Muscle of leg (tissue), 11 donors: ENCODE data around the gene EGFR. TPM values are rescaled to one million over a fixed set of nuclear protein-coding genes. Genes with fewer than 3 reads are reported as not detected.
"Not testable (repeated sequence)": the region's sequence is repeated elsewhere in the genome, so short reads cannot be mapped to it uniquely, and the experiment has no call there.

Source experiments
- DNase-seq: peaks from one replicate; pipeline ENCODE4 v3.0.0; 2013
- H3K27ac ChIP-seq: one replicate; pipeline ENCODE4 v1.5.1; 2013; ENCODE audit warnings: mild to moderate bottlenecking, low read length, control low read depth
- H3K27me3 ChIP-seq: one replicate; pipeline ENCODE4 v1.6.1; 2013; ENCODE audit warnings: low read length; ENCODE audit not compliant: control insufficient read depth, insufficient read depth
- H3K36me3 ChIP-seq: one replicate; pipeline ENCODE4 v1.6.1; 2013; ENCODE audit warnings: low read length; ENCODE audit not compliant: control insufficient read depth, insufficient read depth
- H3K4me1 ChIP-seq: one replicate; pipeline ENCODE4 v1.6.1; 2013; ENCODE audit warnings: low read length; ENCODE audit not compliant: control insufficient read depth, insufficient read depth
- H3K4me3 ChIP-seq: one replicate; pipeline ENCODE4 v1.5.1; 2013; ENCODE audit warnings: low read length, control low read depth
- H3K9me3 ChIP-seq: replicated peaks from 2 replicates; pipeline ENCODE4 v1.6.1; 2013; ENCODE audit warnings: low read depth, low read length; ENCODE audit not compliant: control insufficient read depth
- WGBS: methylation state at CpG from one replicate; pipeline ENCODE4 v1.1.5; 2013; ENCODE audit warnings: missing lambda C conversion rate; ENCODE audit not compliant: insufficient coverage; 5-methylcytosine and 5-hydroxymethylcytosine counted together
- polyA plus RNA-seq, 8 donors: library from polyadenylated mRNA; unstranded; fragments of 120-200 nt; gene quantifications; one replicate each; pipeline versions ENCODE4 v1.2.1 to v1.2.3, GENCODE V29; 2013; ENCODE audit warnings: inconsistent platforms in 1 of 8, low replicate concordance in 1 of 8; ENCODE audit not compliant: insufficient read length in 8 of 8, insufficient read depth in 1 of 8
- total RNA-seq: library from RNA; stranded (reverse); fragments of 120-200 nt; gene quantifications from one replicate; pipeline ENCODE4 v1.2.4, GENCODE V29; 2013

EGFR gene
- total and polyA plus RNA-seq, 9 donors: 18.6 to 42.8 (median 25.5) TPM

DNA sequence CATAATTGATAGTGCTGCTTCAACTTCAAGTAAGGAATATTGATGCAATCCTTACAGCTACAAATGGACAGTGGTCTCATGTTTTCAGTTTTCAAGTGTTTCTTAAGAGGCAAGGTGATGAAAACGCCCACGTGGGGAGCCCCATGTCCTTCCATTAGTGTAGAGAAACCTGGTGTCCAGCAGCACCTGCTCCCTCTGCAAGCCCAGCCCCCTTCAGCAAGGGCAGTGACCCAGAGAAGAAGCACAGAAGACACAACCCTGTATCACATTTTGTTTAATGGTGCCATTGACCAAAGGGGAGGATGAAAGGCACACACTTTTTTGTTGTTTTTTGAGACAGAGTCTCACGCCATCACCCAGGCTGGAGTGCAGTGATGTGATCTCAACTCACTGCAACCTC is 143.7 kb downstream of the EGFR start:
- peaks cover 42% of the 10 kb centered on the region for H3K36me3 ChIP-seq
- no peaks in the 10 kb centered on the region for H3K9me3 ChIP-seq
- H3K4me1 ChIP-seq: peaks cover 2% of the 10 kb centered on the region
- H3K27me3 ChIP-seq: no peaks in the 10 kb centered on the region
- no peak overlapping the region for H3K4me3 ChIP-seq
- no peak overlapping the region for H3K27ac ChIP-seq
- no peak for DNase-seq
- WGBS: 100% methylated on average over 1 of the region's 3 CpGs

DNA sequence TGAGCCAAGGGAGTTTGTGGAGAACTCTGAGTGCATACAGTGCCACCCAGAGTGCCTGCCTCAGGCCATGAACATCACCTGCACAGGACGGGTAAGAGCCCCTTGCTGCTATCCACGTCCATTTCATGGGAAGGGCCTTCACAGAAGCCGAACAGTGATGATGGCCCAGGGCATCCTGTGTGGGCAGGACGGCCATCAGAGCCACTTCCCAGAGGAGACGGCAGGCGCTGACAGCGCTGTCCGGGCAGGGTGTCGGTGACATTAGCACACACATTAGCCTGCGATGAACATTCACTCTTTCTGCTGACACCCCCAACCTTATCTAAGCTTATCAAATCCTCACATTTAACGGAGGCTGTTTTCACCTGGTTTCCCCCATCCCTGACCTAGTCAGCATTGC is 144.9 kb downstream of the EGFR start:
- no peak overlapping the region for H3K4me3 ChIP-seq
- H3K27me3 ChIP-seq: no peaks in the 10 kb centered on the region
- H3K4me1 ChIP-seq: no peaks in the 10 kb centered on the region
- no peaks in the 10 kb centered on the region for H3K9me3 ChIP-seq
- H3K27ac ChIP-seq: no peak overlapping the region
- no peak for DNase-seq
- 88% methylated on average over 9 of the region's 11 CpGs for WGBS
- peaks cover 32% of the 10 kb centered on the region for H3K36me3 ChIP-seq

DNA sequence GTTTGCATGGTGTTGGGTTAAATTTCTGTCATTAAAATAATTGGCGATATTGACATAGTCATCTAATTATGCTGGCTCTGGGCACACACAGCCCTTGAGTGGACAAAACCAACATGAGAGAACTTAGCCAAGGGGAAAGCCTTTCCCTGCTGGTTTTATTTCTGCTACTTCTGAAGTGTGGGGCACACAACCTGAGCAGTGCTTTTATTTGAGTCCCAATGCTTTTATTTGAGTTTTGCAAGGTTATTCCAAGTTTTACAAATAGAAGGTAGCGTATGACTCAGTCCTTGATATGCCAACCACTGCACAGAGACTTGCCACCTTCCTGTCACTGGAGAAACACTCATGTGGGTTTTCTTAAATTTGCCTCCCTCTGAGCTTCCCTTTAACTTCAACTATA is 145.7 kb downstream of the EGFR start:
- Histone ChIP-seq H3K36me3 (peaks cover 24% of the 10 kb centered on the region), H3K9me3 (no peaks in the 10 kb centered on the region), H3K4me1 (no peaks in the 10 kb centered on the region), H3K4me3 (no peak overlapping the region), H3K27ac (no peak overlapping the region), H3K27me3 (no peaks in the 10 kb centered on the region)
- WGBS: 100% methylated on average over 1 of the region's 2 CpGs
- no peak for DNase-seq

DNA sequence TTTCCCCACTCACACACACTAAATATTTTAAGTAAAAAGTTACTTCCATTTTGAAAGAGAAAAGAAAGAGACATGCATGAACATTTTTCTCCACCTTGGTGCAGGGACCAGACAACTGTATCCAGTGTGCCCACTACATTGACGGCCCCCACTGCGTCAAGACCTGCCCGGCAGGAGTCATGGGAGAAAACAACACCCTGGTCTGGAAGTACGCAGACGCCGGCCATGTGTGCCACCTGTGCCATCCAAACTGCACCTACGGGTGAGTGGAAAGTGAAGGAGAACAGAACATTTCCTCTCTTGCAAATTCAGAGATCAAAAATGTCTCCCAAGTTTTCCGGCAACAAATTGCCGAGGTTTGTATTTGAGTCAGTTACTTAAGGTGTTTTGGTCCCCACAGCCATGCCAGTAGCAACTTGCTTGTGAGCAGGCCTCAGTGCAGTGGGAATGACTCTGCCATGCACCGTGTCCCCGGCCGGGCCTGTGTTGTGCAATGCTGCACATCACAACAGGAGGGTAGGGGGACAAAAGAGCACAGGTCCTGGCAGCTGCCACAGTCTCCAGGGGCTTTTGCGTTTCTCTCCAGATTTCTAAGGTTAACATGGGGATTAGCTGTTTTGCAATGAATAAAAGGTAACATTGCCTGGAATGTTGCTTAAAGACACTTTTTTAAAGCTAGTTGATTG is 146.5 kb downstream of the EGFR start:
- H3K36me3 ChIP-seq: peaks cover 24% of the 10 kb centered on the region
- WGBS: 82% methylated on average over 8 of the region's 13 CpGs
- DNase-seq: no peak
- no peaks in the 10 kb centered on the region for H3K27me3 ChIP-seq
- no peak overlapping the region for H3K27ac ChIP-seq
- peaks cover 4% of the 10 kb centered on the region for H3K4me1 ChIP-seq
- no peak overlapping the region for H3K4me3 ChIP-seq
- H3K9me3 ChIP-seq: no peaks in the 10 kb centered on the region

DNA sequence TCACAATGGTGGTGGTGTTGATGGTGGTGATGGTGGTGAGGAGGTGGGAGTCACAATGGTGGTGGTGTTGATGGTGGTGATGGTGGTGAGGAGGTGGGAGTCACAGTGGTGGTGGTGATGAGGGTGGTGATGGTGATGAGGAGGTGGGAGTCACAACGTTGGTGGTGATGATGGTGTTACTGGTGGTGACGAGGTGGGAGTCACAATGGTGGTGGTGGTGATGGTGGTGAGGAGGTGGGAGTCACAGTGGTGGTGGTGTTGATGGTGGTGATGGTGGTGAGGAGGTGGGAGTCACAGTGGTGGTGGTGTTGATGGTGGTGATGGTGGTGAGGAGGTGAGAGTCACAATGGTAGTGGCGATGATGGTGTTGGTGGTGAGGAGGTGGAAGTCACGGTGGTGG is 148.5 kb downstream of the EGFR start:
- H3K4me1 ChIP-seq: peaks cover 16% of the 10 kb centered on the region
- H3K27me3 ChIP-seq, H3K9me3 ChIP-seq, H3K4me3 ChIP-seq, DNase-seq, H3K27ac ChIP-seq: not testable (repeated sequence)
- H3K36me3 ChIP-seq: peaks cover 28% of the 10 kb centered on the region
- 88% methylated on average over 3 of the region's 4 CpGs for WGBS

DNA sequence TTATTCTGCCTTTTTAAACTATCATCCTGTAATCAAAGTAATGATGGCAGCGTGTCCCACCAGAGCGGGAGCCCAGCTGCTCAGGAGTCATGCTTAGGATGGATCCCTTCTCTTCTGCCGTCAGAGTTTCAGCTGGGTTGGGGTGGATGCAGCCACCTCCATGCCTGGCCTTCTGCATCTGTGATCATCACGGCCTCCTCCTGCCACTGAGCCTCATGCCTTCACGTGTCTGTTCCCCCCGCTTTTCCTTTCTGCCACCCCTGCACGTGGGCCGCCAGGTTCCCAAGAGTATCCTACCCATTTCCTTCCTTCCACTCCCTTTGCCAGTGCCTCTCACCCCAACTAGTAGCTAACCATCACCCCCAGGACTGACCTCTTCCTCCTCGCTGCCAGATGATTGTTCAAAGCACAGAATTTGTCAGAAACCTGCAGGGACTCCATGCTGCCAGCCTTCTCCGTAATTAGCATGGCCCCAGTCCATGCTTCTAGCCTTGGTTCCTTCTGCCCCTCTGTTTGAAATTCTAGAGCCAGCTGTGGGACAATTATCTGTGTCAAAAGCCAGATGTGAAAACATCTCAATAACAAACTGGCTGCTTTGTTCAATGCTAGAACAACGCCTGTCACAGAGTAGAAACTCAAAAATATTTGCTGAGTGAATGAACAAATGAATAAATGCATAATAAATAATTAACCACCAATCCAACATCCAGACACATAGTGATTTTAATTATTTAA is 151.7 kb downstream of the EGFR start:
- Histone ChIP-seq H3K36me3 (peaks cover 52% of the 10 kb centered on the region), H3K27ac (no peak overlapping the region), H3K4me1 (peaks cover 16% of the 10 kb centered on the region), H3K4me3 (no peak overlapping the region), H3K9me3 (no peaks in the 10 kb centered on the region), H3K27me3 (no peaks in the 10 kb centered on the region)
- DNase-seq: no peak
- WGBS: 59% methylated on average over 9 of the region's 11 CpGs

DNA sequence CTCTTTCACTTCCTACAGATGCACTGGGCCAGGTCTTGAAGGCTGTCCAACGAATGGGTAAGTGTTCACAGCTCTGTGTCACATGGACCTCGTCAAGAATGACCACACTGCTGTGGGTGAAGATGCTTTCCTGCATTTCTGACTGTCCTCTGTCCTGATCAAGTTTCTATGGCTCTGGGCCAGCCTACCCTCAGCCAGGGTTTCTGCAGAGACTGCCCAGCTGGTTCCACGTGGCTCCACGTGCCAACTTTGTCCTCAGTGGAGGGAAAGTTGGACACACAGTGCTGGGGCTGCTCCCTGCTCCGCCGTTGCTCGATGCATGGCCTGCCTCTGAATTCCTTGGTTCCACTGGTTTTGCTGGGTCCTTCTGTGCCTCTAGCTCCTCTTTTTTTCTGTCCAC is 152.3 kb downstream of the EGFR start:
- H3K4me3 ChIP-seq: no peak overlapping the region
- peaks cover 49% of the 10 kb centered on the region for H3K36me3 ChIP-seq
- no peak overlapping the region for H3K27ac ChIP-seq
- peaks cover 16% of the 10 kb centered on the region for H3K4me1 ChIP-seq
- no peaks in the 10 kb centered on the region for H3K27me3 ChIP-seq
- H3K9me3 ChIP-seq: no peaks in the 10 kb centered on the region
- peak; percentile 56 for DNase-seq
- WGBS: 82% methylated on average over 7 of the region's 7 CpGs

DNA sequence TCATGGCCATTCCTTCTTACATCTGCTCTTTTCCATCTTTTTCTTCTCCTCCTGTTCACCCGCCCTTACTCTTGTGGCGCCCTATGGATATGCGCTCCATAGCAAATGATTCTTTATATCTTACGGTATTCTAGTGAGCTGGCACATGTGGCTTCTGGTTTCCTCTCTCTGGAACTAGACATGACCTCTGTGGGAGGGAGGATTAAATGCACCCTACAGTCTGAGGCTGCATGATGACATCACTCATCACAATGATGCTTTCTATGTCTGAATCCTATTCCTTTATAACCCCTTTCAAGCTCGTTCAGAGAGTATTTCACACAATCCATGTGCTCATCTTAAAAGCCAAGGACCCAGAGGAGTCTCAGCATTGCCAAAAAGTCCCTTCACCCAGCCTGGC is 153.3 kb downstream of the EGFR start:
- H3K27me3 ChIP-seq: no peaks in the 10 kb centered on the region
- no peak overlapping the region for H3K4me3 ChIP-seq
- H3K9me3 ChIP-seq: no peaks in the 10 kb centered on the region
- peaks cover 20% of the 10 kb centered on the region for H3K4me1 ChIP-seq
- peaks cover 48% of the 10 kb centered on the region for H3K36me3 ChIP-seq
- 85% methylated on average over 4 of the region's 5 CpGs for WGBS
- no peak overlapping the region for H3K27ac ChIP-seq
- no peak for DNase-seq

DNA sequence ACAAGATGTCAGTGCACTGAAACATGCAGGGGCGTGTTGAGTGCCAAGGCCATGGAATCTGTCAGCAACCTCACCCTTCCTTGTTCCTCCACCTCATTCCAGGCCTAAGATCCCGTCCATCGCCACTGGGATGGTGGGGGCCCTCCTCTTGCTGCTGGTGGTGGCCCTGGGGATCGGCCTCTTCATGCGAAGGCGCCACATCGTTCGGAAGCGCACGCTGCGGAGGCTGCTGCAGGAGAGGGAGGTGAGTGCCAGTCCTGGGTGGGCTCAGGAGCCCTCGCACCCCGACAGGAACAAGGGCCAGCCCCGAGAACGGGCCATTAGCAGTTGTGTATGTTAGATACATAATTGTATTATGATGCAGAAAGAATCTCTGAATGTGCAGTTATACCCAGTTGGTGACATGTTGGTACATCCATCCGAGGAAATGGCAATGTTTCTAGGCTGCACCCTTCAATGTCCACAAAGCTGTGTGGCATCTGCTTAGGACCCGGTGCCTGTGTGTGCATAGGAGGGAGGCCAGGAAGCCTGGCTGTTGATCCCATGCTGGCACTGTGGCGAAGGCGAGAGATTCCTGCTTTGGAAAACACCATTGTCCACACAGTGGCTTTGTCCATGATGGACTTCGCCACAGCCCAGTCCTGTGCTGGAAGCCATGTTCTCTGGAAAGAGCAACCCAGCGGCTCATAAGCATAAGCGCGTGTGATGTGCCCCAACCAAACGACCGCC is 154.2 kb downstream of the EGFR start:
- H3K27ac ChIP-seq: no peak overlapping the region
- no peak overlapping the region for H3K4me3 ChIP-seq
- H3K4me1 ChIP-seq: peaks cover 28% of the 10 kb centered on the region
- no peaks in the 10 kb centered on the region for H3K9me3 ChIP-seq
- H3K27me3 ChIP-seq: no peaks in the 10 kb centered on the region
- H3K36me3 ChIP-seq: peaks cover 51% of the 10 kb centered on the region
- no peak for DNase-seq
- 97% methylated on average over 19 of the region's 25 CpGs for WGBS

DNA sequence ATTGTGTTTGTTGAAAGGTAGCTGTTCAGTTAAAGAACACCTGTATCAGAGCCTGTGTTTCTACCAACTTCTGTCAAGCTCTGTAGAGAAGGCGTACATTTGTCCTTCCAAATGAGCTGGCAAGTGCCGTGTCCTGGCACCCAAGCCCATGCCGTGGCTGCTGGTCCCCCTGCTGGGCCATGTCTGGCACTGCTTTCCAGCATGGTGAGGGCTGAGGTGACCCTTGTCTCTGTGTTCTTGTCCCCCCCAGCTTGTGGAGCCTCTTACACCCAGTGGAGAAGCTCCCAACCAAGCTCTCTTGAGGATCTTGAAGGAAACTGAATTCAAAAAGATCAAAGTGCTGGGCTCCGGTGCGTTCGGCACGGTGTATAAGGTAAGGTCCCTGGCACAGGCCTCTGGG is 154.9 kb downstream of the EGFR start:
- Histone ChIP-seq H3K27ac (no peak overlapping the region), H3K4me1 (peaks cover 34% of the 10 kb centered on the region), H3K36me3 (peaks cover 51% of the 10 kb centered on the region), H3K4me3 (no peak overlapping the region), H3K9me3 (no peaks in the 10 kb centered on the region), H3K27me3 (no peaks in the 10 kb centered on the region)
- WGBS: 90% methylated on average over 3 of the region's 7 CpGs
- no peak for DNase-seq
